WI38 (cell line): ENCODE results near the gene NADK2.

Experiments used
- H3K4me3 ChIP-seq: 2 replicates; pipeline ENCODE4 v1.5.1; 2011; ENCODE audit warnings: low read depth, mild to moderate bottlenecking, control low read depth, low read length
- CTCF ChIP-seq: IDR thresholded peaks from 2 replicates; pipeline ENCODE4 v1.5.1; 2012; ENCODE audit warnings: low read depth, mild to moderate bottlenecking, control low read depth, low read length

Gene NADK2

GRCh38 chr5:36146390-36146789 lies 95.3 kb downstream of the NADK2 start:
- TF ChIP-seq CTCF, result no peak
- H3K4me3 ChIP-seq, result no peak overlapping the region

- no peak for TF ChIP-seq CTCF
- H3K4me3 ChIP-seq, result no peak overlapping the region
These were observed 96.4 kb downstream of the NADK2 start for GRCh38 chr5:36145311-36145710.
